GM10266 (cell line): ENCODE measurements around the gene PCDHA1.

Experiments
- DNase-seq: peaks from one replicate; pipeline ENCODE4 v3.0.0; 2012; ENCODE audit errors: extremely low spot score
- CTCF ChIP-seq: IDR thresholded peaks from 2 replicates; pipeline ENCODE4 v1.5.1; 2012; ENCODE audit warnings: mild to moderate bottlenecking, low read depth; ENCODE audit not compliant: control insufficient read depth, insufficient read depth; ENCODE audit errors: missing control alignments

The PCDHA1 gene

GRCh38 chr5:140962190-140962589 lies 176.2 kb downstream of the PCDHA1 start:
- no peak for DNase-seq
- TF ChIP-seq CTCF: no peak

DNA sequence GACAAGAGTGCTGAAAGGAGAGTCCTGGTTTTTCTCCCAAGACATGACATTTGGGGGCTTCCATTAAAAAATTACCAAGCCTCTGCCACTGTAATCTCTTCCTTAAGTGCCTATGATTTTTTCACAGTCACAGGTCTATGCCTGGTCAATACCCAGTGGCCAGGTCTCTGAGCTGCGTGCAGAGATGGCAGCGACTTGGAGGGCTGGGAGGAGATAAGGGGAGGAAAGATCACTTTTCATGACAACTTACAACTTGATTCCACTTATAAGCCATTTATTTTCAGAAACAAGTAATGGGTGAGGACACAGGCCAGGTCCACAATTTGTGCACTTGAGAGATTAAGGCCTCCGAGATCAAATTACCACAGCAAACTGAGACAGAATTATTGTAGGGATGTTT lies 178.4 kb downstream of the PCDHA1 start:
- TF ChIP-seq CTCF: no peak
- no peak for DNase-seq

- TF ChIP-seq CTCF: no peak
- DNase-seq: no peak
Measured at GRCh38 chr5:140965905-140966292, 180.0 kb downstream of the PCDHA1 start.

DNA sequence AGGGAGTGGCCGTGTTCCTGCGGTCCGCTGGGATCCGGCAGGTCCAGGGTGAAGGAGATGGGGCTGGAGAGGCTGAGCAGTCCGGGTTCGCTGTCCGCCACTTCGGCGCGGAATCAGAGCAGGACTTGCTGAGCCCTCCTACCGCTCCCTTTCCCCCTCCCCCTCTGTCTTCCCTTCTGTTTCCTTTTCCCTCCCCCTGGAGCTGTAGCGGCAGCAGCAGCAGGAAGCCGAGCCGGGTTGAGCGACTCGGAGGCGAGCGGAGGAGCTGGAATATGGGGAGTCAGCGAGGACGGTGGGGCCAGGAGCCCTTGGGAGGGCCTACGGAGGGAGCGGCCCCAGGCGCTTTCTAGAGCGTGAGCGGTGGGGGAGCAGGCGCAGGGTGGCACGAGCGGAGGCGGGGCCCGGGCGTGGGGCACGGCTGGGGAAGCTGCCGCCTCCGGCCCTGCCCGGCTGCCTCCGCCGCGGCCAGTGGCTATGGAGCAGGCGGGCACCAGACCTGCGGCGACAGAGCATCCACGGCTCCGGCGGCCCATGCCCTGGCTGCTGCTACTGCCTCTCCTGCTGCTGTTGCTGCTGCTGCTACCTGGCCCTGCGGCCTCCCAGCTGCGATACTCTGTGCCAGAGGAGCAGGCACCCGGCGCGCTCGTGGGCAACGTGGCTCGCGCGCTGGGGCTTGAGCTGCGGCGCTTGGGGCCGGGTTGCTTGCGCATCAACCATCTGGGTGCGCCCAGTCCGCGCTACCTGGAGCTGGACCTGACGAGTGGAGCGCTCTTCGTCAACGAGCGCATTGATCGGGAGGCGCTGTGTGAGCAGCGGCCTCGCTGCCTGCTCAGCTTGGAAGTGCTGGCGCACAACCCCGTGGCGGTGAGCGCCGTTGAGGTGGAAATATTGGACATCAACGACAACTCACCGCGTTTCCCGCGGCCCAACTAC lies 180.6 kb downstream of the PCDHA1 start, which contains the start of gene PCDHAC2:
Gene PCDHAC2 (plus strand): TSS at position 184 of the 933 bp plus-strand sequence. CDS start 291 bp downstream, at position 475.
- TF ChIP-seq CTCF: no peak
- no peak for DNase-seq

DNA sequence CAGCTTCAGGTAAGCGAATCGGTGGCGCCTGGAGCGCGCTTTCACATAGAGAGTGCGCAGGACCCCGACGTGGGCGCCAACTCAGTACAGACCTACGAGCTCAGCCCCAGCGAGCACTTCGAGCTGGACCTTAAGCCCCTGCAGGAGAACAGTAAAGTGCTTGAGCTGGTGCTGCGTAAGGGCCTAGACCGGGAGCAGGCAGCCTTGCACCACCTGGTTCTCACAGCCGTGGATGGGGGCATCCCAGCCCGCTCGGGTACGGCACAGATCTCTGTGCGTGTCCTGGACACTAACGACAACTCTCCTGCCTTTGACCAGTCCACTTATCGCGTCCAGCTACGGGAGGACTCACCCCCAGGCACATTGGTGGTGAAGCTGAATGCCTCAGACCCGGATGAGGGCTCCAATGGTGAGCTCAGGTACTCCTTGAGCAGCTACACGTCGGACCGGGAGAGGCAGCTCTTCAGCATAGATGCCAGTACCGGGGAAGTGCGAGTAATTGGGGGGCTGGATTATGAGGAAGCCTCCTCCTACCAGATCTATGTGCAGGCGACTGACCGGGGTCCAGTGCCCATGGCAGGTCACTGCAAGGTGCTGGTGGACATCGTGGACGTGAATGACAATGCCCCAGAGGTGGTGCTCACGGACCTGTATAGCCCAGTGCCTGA lies 181.4 kb downstream of the PCDHA1 start:
- TF ChIP-seq CTCF: no peak
- DNase-seq: no peak

- DNase-seq: no peak
- TF ChIP-seq CTCF: no peak
Measured at GRCh38 chr5:140969880-140970279, 183.9 kb downstream of the PCDHA1 start.

GRCh38 chr5:140973550-140973949 lies 187.6 kb downstream of the PCDHA1 start:
- no peak for DNase-seq
- no peak for TF ChIP-seq CTCF
